Activated CD4-positive, alpha-beta T cell treated with anti-CD3 and anti-CD28 coated beads, Interleukin-2, amount 50 U/mL, for 1 hour (primary cell): ENCODE results near the gene SOHLH1.
"Not testable (repeated sequence)": the region's sequence is repeated elsewhere in the genome, so short reads cannot be mapped to it uniquely, and the experiment has no call there.

Source experiments
- DNase-seq: peaks from one replicate; pipeline ENCODE4 v3.0.0-alpha.2; 2020

SOHLH1 gene

DNA sequence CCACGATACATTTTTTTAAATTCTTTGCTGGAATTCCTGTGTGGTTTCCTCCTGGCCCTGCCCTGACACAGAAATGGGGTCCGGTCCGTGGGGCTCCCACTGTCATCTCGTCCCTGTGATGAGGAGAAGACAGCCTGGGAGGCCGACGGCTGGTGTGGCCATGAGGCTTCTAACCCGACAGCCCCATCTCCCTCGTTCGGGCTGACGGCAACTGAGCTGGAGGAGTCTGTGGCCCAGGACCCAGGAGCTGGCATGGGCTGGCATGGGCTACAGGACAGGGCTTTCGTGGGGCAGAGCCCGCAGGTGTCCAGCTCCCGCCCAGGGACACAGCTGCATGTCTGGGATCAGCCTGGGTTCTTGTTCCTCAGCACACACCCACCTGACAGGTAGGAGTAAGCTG is 22.4 kb downstream of the SOHLH1 start:
- DNase-seq, result no peak

GRCh38 chr9:135674977-135675376 is 24.3 kb downstream of the SOHLH1 start:
- no peak for DNase-seq

DNA sequence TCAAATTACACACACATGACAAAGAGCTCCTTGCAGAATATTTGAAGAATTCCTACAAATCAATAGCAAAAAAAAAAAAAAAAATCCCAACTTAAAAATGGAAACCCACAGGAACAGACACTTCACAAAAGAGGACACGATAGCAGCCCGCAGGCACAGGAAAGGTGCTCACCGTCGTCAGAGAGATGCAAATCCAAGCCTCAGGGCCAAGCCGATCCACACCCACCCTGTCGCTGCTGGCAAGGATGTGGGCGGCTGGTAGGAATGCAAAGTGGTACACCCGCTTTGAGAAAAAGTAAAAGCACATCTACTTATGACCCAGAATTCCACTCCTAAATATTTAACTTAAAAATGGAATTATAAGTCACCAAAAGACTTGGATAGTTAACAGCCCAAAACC is 25.3 kb downstream of the SOHLH1 start:
- DNase-seq, result no peak

- DNase-seq, result not testable (repeated sequence)
Observed at GRCh38 chr9:135672786-135673185, 26.5 kb downstream of the SOHLH1 start.

DNA sequence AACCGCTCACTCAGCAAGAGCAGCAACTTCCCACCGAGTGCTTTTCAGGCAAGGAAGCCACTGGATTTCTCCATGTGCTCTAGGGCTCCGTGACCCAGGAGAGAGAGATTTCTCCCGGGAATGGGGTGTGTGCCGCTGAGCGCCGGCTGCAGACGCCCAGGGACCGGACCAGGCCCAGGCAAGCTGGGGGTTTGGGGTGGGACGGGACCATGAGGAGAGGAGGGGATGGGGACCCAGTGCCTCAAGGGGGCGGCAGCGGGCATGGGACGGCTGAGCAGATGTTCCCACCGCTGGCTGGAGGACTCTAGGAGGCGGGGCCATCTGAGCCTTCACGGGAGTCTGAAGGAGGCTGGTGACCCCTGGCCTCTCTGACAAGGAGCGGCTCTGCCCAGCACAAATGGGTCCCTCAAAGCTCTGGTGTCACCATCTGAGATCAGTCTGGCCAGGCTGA is 27.7 kb downstream of the SOHLH1 start:
- no peak for DNase-seq

- DNase-seq, result no peak
Observed at GRCh38 chr9:135670721-135671590, 28.3 kb downstream of the SOHLH1 start.

DNA sequence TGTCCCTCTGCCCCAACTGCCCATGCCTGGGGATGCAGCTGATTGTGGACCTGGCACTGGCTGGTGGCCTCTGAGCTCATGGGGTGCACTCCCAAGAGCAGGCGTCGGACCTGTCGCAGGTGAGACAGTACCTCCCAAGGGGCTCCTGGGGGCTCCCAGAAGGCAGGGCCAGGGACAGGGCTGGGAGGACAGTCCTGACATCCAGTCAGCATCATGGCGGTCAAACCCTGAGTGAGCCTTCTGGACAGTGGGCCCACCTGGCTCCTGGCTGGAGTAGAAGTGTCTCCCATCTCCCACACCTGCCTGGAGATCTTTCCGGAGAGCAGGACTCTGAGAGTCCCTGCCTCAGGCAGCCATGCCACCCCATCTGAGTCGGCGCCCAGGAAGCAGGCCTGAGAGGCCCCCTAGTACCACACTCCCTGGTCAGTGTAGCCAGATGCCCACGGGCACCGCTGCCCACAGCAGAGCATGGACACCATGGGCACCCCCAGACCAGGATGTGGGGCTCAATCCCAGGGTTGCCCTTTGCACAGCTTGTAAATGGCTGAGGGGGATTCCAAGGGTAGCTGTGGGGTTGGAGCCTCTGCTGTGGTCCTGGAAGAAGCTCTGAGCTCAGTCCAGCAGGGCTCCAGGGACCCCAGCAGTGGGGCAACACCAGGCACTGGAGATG is 29.5 kb downstream of the SOHLH1 start:
- DNase-seq, result no peak

- not testable (repeated sequence) for DNase-seq
Observed at GRCh38 chr9:135669018-135669417, 30.3 kb downstream of the SOHLH1 start.

DNA sequence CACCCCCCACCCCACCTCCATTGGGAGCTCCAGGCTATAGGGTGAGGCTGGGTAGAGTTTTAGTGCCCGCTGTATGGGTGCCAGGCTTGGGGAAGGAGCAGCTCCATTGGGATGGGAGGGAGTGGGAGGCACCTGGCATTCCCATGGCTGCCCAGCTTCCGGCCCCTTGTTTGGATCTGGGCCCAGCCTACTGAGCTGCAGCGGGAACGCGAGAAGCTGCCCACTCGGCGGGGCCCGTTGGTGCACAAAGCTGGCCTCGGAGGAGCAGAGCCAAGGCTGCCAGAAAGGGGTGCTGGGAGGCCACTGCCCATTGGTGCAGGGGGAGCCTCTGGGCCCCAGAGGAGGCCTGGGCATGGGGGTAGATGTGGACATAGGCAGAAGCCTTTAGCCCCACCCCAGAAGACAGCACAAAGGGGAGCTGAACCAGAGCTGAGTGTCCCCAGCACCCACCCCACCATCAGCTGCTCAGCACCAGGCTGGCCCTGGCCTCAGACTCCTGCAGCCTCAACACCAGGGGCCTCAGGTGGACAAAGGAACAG is 31.7 kb downstream of the SOHLH1 start:
- DNase-seq, result no peak

DNA sequence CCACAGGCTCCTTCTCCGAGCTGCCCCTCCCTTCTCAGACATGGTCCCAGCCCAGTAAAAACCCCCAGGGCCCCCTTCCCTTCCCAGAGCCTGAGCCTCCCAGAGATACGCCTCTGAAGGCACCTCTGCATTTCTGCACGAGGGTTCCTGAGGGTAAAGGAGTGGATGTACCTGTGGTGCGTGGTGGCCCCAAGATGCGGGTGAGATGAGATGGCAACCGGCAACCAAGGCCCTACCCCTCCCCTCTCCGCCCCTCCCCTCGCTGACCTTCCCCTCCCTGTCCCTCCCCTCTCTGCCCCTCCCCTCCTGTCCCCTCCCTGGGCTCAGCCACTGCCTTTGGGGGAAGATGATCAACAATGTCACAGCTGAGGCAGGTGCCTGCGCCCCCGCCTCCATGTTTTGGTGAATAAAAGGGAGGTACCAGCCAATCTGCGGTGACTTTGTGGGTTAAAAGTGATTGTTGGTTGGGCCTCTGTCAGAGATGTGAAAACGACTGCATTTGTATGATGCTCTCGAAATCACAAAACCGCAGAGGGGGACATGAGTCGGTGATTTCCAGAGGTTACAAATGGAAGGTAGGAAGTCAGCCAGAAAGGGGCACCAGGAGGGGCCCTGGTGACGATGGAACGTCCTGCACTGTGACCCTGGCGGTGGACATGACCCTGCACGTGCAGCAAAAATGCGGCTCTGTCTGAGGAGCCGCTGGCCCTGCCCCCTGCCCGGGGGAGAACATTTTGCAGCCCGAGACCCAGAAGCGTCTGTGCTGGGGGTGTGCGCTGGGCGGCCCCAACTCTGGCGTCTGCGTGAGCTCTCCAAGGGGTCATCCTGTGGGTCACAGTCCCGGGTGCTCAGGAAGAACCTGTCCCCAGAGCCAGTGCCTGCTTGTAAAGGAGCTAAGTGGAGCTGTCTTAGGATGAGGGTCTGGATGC is 32.5 kb downstream of the SOHLH1 start:
- no peak for DNase-seq

- DNase-seq, result no peak
Observed at GRCh38 chr9:135665795-135666189, 33.5 kb downstream of the SOHLH1 start.

GRCh38 chr9:135664801-135665794 is 34.2 kb downstream of the SOHLH1 start:
- no peak for DNase-seq

DNA sequence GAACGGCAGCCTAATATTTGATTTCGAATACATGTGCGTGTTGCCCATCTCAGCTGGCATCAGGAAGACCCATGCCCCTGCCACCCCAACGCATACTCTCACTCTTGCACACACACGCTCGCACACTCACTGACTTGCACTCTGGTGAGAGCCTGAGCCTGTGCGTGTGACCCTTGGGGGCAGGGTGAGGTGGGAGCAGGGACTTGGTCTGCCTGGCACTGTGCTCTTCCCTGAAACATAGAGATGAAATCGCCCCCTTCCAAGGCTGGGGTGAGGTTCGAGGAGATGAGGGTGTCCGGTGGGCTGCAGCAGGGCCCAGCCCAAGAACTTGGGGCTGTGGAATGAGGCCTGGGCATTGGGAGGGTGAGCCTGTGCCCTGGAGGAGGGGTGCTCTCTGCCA is 35.0 kb downstream of the SOHLH1 start:
- DNase-seq, result no peak

DNA sequence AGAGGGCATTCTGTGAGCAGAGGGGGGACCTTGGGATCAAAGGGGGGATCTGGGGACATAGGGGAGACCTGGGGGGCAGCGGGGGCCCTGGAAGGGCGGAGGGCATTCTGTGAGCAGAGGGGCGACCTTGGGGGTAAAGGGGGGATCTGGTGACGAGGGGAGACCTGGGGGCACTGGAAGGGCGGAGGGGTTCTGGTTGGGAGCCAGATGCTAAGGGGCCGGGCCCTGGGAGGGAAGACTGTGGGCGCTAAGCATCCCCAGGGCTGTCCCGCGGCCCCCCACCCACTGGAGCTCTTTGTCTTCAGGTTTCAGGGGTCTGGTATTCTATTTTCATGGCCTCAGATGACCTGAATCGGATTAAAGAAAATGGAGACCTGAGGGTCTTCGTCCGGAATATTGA is 35.4 kb downstream of the SOHLH1 start:
- no peak for DNase-seq

- DNase-seq, result no peak
Observed at GRCh38 chr9:135663451-135663770, 35.9 kb downstream of the SOHLH1 start.

DNA sequence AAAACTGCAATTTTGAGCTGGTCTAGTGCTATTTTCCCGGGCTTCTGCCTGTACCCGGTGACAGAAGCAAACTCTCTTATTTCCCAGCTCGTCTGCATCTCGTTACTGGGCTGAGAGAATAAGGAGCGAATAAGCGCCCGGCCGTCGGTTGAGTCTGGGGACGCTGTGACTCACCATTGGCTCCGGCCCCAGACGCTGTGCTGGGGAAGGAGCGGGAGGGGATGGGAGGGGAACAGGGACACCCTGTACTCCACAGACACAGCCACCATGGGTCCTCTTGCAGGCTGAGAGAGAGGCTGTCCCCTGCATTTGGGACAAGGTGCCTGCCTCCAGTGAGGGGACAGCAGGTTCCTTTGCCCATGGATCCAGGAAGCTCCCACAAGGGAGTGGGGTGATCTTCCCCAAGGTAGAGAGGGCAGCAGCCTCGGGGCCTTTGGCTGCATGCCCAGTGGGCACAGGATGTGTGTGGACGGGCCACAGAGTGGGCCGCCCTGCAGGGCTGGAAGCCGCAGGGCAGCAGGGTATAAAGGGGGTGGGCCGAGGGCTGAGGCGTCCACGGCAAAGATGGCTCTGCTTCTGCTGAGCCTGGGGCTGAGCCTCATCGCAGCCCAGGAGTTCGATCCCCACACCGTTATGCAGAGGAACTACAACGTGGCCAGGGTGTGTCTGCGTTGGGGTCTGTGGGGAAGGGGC is 36.4 kb downstream of the SOHLH1 start, which contains the start of gene LCN9:
TSS of gene LCN9 (plus strand) at position 552 of the 693 bp plus-strand sequence. CDS start at position 565, 13 bp downstream.
- DNase-seq, result no peak

DNA sequence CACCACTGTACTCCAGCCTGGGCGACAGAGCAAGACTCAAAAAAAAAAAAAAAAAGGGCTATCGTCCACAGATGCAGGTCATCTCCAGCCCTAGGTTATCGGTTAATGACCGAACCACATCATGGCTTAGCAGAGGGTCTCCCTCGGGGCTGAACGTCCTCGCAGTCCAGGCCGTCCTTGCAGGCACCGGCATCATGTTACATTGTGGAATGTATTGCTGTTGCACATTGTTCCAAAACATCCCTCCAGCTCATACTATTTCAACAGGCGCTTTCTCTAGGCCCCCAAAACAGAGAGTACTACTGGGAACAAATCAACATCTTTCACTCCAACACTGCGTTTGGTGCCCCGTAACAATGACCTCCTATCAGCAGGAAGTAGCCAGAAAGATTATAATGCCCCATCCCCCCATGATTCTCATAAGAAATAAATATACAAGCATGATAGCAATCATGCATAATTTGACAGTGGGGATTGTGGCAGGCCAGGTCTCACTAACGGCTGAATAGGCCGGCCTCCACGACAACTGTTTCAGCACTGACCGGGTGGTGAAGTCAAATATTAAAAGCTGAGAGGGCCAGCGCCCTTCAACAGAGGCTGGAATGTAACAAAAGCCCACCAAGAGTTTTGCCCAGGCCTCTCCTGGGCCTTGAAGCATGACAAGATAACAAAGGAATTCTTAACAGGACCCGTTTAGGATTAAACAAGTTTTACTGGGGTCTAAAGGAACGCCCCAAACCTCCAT is 37.3 kb downstream of the SOHLH1 start:
- DNase-seq, result no peak

DNA sequence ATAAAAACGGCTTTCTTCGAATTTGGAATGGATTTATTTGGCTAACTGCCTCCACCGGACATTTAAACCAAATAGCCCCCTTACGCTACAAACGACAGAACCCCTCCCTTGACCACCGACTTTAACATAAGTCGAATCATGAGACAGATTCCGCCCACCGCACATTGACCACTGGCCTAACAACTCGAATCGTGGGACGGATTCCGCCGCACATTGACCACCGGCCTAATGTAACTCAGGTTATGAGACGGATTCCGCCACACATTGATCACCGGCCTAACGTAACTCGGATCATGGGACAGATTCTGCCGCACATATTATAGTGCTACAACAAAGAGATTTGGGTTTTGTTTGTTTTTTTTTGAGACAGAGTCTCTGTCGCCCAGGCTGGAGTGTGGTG is 38.9 kb downstream of the SOHLH1 start:
- DNase-seq, result no peak

DNA sequence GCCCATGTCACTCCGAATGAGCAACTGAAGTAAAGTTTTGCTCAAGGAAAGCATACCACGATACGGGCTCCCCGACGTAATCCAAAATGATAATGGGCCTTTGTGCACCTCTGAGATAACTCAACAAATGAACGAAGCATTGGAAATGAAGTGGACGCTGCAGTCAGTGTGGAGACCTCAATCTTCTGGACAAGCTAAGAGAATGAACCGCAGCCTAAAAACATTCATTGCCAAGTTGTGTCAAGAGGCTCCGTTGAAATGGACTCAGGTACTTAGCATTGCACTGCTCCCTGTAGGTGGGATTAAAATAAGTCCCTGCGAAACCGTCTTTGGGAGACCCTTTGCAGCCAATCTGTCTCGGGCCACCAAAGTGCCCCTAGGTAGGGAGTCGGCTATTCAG is 40.0 kb downstream of the SOHLH1 start:
- DNase-seq, result no peak

- no peak for DNase-seq
Observed at GRCh38 chr9:135657416-135657815, 41.9 kb downstream of the SOHLH1 start.
